ENCODE data around the gene GBX2. TPM values are rescaled to one million over a fixed set of nuclear protein-coding genes. Genes with fewer than 3 reads are reported as not detected.

Gene GBX2
- total RNA-seq, 1 donor = not detected

- Histone ChIP-seq H3K79me2 (ENCODE audit: insufficient read depth, low read length) (no peaks in the 10 kb centered on the region), H3K36me3 (ENCODE audit: insufficient read depth, low read length) (no peaks in the 10 kb centered on the region), H3K27ac (ENCODE audit: low read depth, low read length) (no peak overlapping the region), H3K27me3 (ENCODE audit: insufficient read depth, low read length) (no peaks in the 10 kb centered on the region), H3K9me3 (ENCODE audit: low read depth, low read length) (no peaks in the 10 kb centered on the region), H3K4me2 (ENCODE audit: insufficient read depth, low read length) (no peak overlapping the region), H4K20me1 (ENCODE audit: insufficient read depth, low read length) (no peaks in the 10 kb centered on the region), H2AFZ (ENCODE audit: low read length) (no peak overlapping the region), H3K4me3 (ENCODE audit: insufficient read depth, low read length) (no peak overlapping the region), H3K4me1 (ENCODE audit: insufficient read depth, low read length) (no peaks in the 10 kb centered on the region)
- DNase-seq (ENCODE audit: insufficient read length, low spot score, missing footprints) = no peak
- TF ChIP-seq, protein P1, sequence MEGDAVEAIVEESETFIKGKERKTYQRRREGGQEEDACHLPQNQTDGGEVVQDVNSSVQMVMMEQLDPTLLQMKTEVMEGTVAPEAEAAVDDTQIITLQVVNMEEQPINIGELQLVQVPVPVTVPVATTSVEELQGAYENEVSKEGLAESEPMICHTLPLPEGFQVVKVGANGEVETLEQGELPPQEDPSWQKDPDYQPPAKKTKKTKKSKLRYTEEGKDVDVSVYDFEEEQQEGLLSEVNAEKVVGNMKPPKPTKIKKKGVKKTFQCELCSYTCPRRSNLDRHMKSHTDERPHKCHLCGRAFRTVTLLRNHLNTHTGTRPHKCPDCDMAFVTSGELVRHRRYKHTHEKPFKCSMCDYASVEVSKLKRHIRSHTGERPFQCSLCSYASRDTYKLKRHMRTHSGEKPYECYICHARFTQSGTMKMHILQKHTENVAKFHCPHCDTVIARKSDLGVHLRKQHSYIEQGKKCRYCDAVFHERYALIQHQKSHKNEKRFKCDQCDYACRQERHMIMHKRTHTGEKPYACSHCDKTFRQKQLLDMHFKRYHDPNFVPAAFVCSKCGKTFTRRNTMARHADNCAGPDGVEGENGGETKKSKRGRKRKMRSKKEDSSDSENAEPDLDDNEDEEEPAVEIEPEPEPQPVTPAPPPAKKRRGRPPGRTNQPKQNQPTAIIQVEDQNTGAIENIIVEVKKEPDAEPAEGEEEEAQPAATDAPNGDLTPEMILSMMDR (IDR thresholded peaks at IDR 0.05; ENCODE audit: extremely low read depth, low read depth, low read length) = no peak
Observed at GRCh38 chr2:236137066-236137465, 31.1 kb downstream of the GBX2 start.

DNA sequence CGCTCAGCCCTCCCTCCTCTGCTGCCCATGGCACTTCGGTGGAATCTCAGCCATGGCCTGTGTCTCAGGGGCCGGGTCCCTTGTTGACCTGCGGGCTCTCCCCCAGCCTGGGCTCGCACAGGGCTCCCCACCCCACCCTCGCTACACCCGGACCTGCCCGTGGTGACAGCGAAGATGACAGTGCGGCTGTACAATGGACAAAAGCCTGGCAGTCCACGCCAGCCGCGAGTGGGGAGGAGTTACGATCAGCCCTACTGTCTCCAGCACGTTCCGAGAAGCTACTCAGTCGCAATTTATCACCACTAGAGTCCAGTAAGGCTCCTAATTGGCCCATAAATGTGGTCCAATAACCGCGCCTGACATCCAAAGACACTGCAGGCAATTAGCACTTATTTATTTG, 31.6 kb downstream of the GBX2 start:
- Histone ChIP-seq H2AFZ (ENCODE audit: low read length) (no peak overlapping the region), H3K4me3 (ENCODE audit: insufficient read depth, low read length) (no peak overlapping the region), H3K9me3 (ENCODE audit: low read depth, low read length) (no peaks in the 10 kb centered on the region), H3K4me1 (ENCODE audit: insufficient read depth, low read length) (no peaks in the 10 kb centered on the region), H3K79me2 (ENCODE audit: insufficient read depth, low read length) (no peaks in the 10 kb centered on the region), H3K4me2 (ENCODE audit: insufficient read depth, low read length) (no peak overlapping the region), H3K27me3 (ENCODE audit: insufficient read depth, low read length) (no peaks in the 10 kb centered on the region), H3K27ac (ENCODE audit: low read depth, low read length) (no peak overlapping the region), H3K36me3 (ENCODE audit: insufficient read depth, low read length) (no peaks in the 10 kb centered on the region), H4K20me1 (ENCODE audit: insufficient read depth, low read length) (no peaks in the 10 kb centered on the region)
- no peak for DNase-seq (ENCODE audit: insufficient read length, low spot score, missing footprints)
- TF ChIP-seq, protein P1 (IDR thresholded peaks at IDR 0.05; ENCODE audit: extremely low read depth, low read depth, low read length) = no peak

DNA sequence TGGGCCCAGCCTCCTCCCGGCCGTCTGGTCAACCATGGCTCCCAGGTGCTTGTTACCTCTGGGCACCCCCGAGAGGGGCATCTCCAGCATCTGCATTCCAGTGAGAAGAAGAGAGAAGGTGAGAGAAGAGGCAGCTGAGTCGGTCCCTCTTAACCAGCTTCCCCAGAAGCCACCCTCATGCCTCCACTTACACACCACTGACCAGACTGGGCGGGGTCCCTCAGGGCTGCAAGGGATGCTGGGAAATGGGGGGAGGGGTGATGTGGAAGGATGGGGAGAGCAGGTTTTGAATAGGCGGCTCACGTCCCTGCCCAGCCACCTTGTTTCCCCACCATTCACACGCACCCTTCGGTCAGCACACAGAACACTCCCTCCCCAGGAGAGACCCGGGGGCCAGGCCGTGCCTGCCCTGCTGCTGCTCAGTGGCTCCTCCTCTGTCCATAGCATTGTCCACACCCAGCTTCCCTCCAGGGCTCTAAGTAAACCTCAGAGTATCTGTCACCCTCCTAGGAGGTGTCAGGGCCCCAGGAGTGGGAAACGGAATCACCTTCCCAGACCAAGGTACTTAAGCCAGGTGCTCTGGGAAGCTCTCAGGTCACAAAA, 34.7 kb downstream of the GBX2 start:
- TF ChIP-seq, protein P1 (IDR thresholded peaks at IDR 0.05; ENCODE audit: extremely low read depth, low read depth, low read length) = no peak
- H3K27ac ChIP-seq (ENCODE audit: low read depth, low read length) = no peak overlapping the region
- no peaks in the 10 kb centered on the region for H3K27me3 ChIP-seq (ENCODE audit: insufficient read depth, low read length)
- no peak overlapping the region for H3K4me3 ChIP-seq (ENCODE audit: insufficient read depth, low read length)
- DNase-seq (ENCODE audit: insufficient read length, low spot score, missing footprints) = no peak
- no peaks in the 10 kb centered on the region for H4K20me1 ChIP-seq (ENCODE audit: insufficient read depth, low read length)
- H3K4me2 ChIP-seq (ENCODE audit: insufficient read depth, low read length) = no peak overlapping the region
- H3K4me1 ChIP-seq (ENCODE audit: insufficient read depth, low read length) = no peaks in the 10 kb centered on the region
- H3K9me3 ChIP-seq (ENCODE audit: low read depth, low read length) = no peaks in the 10 kb centered on the region
- H3K36me3 ChIP-seq (ENCODE audit: insufficient read depth, low read length) = no peaks in the 10 kb centered on the region
- no peaks in the 10 kb centered on the region for H3K79me2 ChIP-seq (ENCODE audit: insufficient read depth, low read length)
- no peak overlapping the region for H2AFZ ChIP-seq (ENCODE audit: low read length)

DNA sequence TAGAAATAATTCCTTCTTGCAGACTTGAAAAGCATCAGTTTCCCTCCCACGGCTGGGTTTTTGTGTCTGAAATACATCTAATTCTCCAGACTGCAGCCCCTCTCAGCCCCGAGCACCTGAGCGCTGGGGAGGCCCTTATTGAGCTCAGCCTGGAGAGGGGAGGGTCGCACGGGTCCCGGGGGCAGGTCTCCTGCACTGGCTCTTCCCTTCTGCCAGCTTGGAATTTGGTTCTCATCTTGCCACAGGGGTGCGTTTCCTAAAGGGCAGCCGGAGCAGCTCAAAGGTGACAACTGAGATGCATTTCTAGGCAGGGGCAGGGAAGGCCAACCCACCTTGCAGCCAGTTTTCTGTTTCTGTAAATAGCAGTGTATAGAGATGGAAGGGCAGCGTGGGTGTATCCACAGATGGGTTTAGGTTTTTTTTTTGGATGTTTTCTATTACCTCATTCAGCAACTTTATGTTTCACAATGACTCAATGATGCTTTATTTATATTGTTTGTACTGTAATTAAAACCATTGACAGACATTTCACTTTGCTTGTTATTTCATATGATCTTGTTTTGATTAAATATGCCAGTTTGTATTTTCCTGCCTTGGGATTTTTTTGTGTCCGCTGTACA, 37.0 kb downstream of the GBX2 start:
- Histone ChIP-seq H4K20me1 (ENCODE audit: insufficient read depth, low read length) (no peaks in the 10 kb centered on the region), H3K4me3 (ENCODE audit: insufficient read depth, low read length) (no peak overlapping the region), H3K27ac (ENCODE audit: low read depth, low read length) (no peak overlapping the region), H3K27me3 (ENCODE audit: insufficient read depth, low read length) (no peaks in the 10 kb centered on the region), H3K4me2 (ENCODE audit: insufficient read depth, low read length) (no peak overlapping the region), H3K9me3 (ENCODE audit: low read depth, low read length) (no peaks in the 10 kb centered on the region), H2AFZ (ENCODE audit: low read length) (no peak overlapping the region), H3K4me1 (ENCODE audit: insufficient read depth, low read length) (no peaks in the 10 kb centered on the region), H3K36me3 (ENCODE audit: insufficient read depth, low read length) (no peaks in the 10 kb centered on the region), H3K79me2 (ENCODE audit: insufficient read depth, low read length) (no peaks in the 10 kb centered on the region)
- TF ChIP-seq, protein P1 (IDR thresholded peaks at IDR 0.05; ENCODE audit: extremely low read depth, low read depth, low read length) = no peak
- no peak for DNase-seq (ENCODE audit: insufficient read length, low spot score, missing footprints)

Measured in osteoblast (primary cell).